Effector memory CD4-positive, alpha-beta T cell (primary cell): Measurements from ENCODE around the gene PDZRN3.

ENCODE experiments used
- DNase-seq, 3 donors: peaks; one replicate each; pipeline ENCODE4 v3.0.0-alpha.2; 2020
- H3K27ac ChIP-seq: 2 replicates; pipeline ENCODE4 v1.7.0; 2013; ENCODE audit warnings: mild to moderate bottlenecking, low read length, moderate library complexity; ENCODE audit not compliant: insufficient read depth, poor library complexity, severe bottlenecking
- H3K27me3 ChIP-seq: replicated peaks from 2 replicates; pipeline ENCODE4 v1.7.0; 2013; ENCODE audit warnings: mild to moderate bottlenecking, low read length; ENCODE audit not compliant: insufficient read depth, control insufficient read depth, poor library complexity, severe bottlenecking
- H3K36me3 ChIP-seq: 2 replicates; pipeline ENCODE4 v1.7.0; 2013; ENCODE audit warnings: mild to moderate bottlenecking, low read length, moderate library complexity; ENCODE audit not compliant: control insufficient read depth, insufficient read depth
- H3K4me1 ChIP-seq: 2 replicates; pipeline ENCODE4 v1.7.0; 2013; ENCODE audit warnings: low read length, mild to moderate bottlenecking; ENCODE audit not compliant: control insufficient read depth, insufficient read depth, poor library complexity, severe bottlenecking
- H3K4me3 ChIP-seq: 2 replicates; pipeline ENCODE4 v1.7.0; 2013; ENCODE audit warnings: low read length, low read depth, mild to moderate bottlenecking; ENCODE audit not compliant: insufficient read depth, poor library complexity, severe bottlenecking
- H3K9me3 ChIP-seq: 2 replicates; pipeline ENCODE4 v1.7.0; 2013; ENCODE audit warnings: mild to moderate bottlenecking, low read length, moderate library complexity; ENCODE audit not compliant: control insufficient read depth

The PDZRN3 gene

DNA sequence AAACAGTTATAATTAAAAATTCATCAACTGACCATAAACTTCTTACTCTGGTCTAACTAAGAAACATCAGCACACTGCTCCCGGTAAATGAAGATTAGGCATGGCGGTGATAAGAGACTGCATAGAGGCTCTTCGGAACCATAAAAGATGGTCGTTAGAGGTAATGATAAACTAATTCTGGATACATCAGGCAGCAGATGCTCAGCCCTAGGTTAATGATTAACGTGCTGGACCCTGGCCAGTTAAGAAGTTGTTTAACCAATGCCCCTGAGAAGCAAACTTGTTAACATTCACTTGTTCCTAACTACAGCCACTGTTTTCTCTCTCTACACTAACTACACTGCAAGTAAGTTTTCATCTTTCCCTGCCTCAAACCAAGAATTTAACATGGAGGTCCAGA, 111.5 kb downstream of the PDZRN3 start:
- Histone ChIP-seq H3K36me3 (no peaks in the 10 kb centered on the region), H3K9me3 (no peaks in the 10 kb centered on the region), H3K27me3 (no peaks in the 10 kb centered on the region), H3K27ac (no peak overlapping the region), H3K4me3 (no peak overlapping the region), H3K4me1 (no peaks in the 10 kb centered on the region)
- no peak for DNase-seq

DNA sequence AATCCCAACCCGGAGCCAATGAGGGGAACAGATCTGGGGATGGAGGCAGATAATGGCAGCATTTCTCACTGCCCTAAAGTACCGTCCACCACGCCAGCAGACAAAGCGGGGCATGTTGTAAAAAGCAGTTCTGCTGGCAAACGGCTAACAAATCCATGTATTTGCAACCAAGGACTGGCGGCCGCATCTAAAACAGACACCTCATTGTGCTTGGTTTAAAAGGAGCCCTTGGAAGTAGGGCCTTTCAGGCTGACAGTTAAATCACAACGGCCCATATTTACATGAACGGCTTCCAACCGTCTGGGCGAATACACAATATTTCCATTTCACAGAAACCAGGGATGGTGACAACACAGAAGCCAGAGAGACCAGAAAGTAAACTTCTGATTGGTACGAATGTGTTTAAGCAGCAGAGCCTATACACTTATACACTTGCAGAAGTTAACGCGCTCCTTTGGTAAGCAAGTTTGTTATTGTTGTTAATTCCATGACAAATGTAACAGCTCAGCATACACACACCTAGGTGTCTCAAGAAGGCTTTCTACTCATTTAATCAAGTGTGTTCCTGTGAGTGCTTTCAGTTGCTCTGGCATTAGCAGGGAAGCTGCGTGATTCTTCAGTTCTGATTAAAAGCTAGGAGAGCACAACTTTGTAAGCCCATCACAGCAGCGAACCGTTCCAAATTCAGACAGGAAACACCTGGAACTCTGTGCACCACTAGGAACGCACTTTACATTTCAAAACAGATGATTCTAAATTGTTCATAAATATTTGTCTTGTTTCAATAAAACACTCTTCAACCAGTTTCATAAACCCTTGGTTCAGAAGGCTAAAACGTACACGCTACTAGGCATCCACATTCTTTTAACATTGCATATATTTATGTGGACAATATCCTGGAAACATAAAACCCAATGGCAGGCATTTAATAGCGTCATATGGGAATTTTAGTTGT, 112.9 kb downstream of the PDZRN3 start:
- Histone ChIP-seq H3K27ac (no peak overlapping the region), H3K9me3 (no peaks in the 10 kb centered on the region), H3K27me3 (no peaks in the 10 kb centered on the region), H3K4me1 (no peaks in the 10 kb centered on the region), H3K36me3 (no peaks in the 10 kb centered on the region), H3K4me3 (no peak overlapping the region)
- no peak for DNase-seq

DNA sequence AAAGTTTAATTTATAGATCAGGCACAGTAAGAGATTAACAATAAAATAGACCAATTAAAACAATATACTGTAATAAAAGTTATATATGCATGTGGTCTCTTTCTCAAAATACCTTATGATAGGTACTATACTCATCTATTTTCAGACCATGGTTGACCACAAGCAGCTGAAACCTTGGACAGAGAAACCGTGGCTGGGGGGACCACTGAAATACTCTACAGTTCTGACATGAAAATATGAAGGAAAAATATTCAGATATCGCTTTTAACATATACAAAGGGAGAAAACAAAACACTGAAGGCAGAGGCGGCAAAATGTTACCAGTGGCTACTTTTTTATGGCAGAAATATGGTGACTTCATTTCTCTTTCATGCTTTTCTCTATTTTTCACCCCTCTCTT, 114.0 kb downstream of the PDZRN3 start:
- Histone ChIP-seq H3K4me1 (no peaks in the 10 kb centered on the region), H3K4me3 (no peak overlapping the region), H3K27ac (no peak overlapping the region), H3K36me3 (no peaks in the 10 kb centered on the region), H3K9me3 (no peaks in the 10 kb centered on the region), H3K27me3 (no peaks in the 10 kb centered on the region)
- no peak for DNase-seq

DNA sequence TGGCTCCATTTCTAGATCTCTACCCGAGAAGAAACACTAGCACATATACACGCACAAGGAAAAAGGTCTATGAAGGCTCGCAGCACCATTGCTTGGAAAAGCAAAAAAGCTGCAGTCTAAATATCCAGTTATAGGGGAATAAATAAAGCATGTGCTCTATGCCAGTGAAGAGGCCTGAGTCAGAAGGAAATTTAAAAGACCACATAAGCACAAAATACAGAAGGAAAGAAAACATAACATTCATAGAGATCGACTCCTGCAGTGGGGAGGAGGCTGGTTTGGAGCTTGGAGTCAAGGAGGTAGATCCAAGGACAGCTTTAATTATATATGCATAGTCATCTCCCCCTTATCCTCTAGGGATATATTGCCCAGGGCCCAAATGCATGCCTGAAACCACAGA, 114.4 kb downstream of the PDZRN3 start:
- Histone ChIP-seq H3K4me3 (no peak overlapping the region), H3K27ac (no peak overlapping the region), H3K36me3 (no peaks in the 10 kb centered on the region), H3K4me1 (no peaks in the 10 kb centered on the region), H3K9me3 (no peaks in the 10 kb centered on the region), H3K27me3 (no peaks in the 10 kb centered on the region)
- DNase-seq, result no peak

DNA sequence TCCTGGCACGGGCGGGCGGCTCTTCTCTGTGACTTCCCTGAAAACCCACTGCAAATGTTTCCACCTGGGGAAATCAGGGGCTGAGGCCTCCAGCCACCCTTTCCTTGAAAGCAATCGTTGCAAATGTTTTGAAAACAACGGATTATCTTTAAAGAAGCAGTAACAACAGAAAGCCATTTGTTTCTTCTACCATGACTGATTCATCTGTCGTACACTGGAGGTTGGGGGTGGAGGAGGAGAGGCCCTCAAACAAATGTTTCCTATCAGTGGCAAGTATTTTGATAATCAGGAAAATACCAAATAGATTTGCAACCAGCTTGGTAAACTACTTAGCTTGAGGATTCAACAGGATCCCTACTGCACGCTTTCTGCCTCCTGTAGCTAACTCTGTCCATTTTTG, 114.9 kb downstream of the PDZRN3 start:
- no peak overlapping the region for H3K27ac ChIP-seq
- no peak overlapping the region for H3K4me3 ChIP-seq
- H3K36me3 ChIP-seq, result no peaks in the 10 kb centered on the region
- DNase-seq, result no peak
- no peaks in the 10 kb centered on the region for H3K27me3 ChIP-seq
- no peaks in the 10 kb centered on the region for H3K4me1 ChIP-seq
- no peaks in the 10 kb centered on the region for H3K9me3 ChIP-seq

- DNase-seq, result no peak
- H3K36me3 ChIP-seq, result no peaks in the 10 kb centered on the region
- no peaks in the 10 kb centered on the region for H3K27me3 ChIP-seq
- no peaks in the 10 kb centered on the region for H3K4me1 ChIP-seq
- H3K9me3 ChIP-seq, result no peaks in the 10 kb centered on the region
- no peak overlapping the region for H3K27ac ChIP-seq
- no peak overlapping the region for H3K4me3 ChIP-seq
These were observed 115.7 kb downstream of the PDZRN3 start for GRCh38 chr3:73509066-73509465.

DNA sequence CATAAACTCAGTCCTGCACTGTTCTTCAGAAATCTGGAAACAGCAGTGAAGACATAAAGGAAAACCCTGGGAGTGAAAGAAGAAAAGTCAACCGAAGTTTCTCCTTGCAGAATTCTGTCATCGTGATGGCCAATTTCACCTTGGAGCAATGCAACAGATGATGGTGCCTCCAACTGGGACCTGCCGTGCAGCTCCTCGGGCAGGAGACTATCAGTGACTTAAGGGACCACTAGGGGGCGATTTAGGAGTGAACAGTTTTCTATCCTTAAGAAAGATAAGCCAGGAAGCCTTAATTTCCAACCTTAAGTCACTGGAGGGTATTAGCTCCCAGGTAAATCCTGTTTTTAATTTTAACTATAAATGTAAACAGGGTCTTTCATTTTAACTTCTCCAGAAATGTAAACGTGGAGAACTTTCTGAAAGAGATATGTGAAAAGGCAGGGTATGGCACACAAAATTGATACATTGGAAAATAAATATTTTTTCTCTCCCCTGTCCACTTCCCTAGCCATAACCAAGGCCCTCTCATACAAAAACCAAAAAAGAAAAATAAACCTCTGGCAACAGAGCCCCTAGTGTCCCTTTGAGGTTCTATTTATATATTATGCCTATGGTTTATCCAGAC, 116.3 kb downstream of the PDZRN3 start:
- no peaks in the 10 kb centered on the region for H3K4me1 ChIP-seq

DNA sequence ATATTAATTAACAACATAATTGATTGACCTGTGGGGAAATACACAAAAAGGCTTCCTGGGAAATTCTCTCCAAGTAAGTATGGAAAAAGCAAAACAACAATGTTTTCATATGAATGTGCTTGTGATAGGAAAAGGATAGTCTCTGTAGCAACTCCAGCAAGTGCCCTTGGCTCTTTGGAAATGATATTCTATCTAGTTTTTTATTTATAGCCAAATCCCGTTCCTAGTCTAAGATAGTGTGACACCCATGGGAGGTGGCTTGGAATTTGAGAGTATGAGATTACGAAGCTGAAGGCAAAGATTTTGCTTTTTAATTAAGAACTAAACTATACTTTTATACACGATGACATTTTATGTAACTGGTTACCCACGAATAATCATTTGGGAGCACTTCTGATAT, 119.9 kb downstream of the PDZRN3 start:
- Histone ChIP-seq H3K27me3 (no peaks in the 10 kb centered on the region), H3K4me1 (no peaks in the 10 kb centered on the region), H3K36me3 (no peaks in the 10 kb centered on the region), H3K4me3 (no peak overlapping the region), H3K27ac (no peak overlapping the region), H3K9me3 (no peaks in the 10 kb centered on the region)
- no peak for DNase-seq

More for the DNA sequence above, 116.3 kb downstream of the PDZRN3 start:
- H3K4me3 ChIP-seq, result no peak overlapping the region
- no peaks in the 10 kb centered on the region for H3K36me3 ChIP-seq
- no peaks in the 10 kb centered on the region for H3K9me3 ChIP-seq
- no peaks in the 10 kb centered on the region for H3K27me3 ChIP-seq
- DNase-seq, result no peak
- H3K27ac ChIP-seq, result no peak overlapping the region

GRCh38 chr3:73504239-73504638, 120.5 kb downstream of the PDZRN3 start:
- no peaks in the 10 kb centered on the region for H3K27me3 ChIP-seq
- H3K36me3 ChIP-seq, result no peaks in the 10 kb centered on the region
- no peak overlapping the region for H3K27ac ChIP-seq
- no peaks in the 10 kb centered on the region for H3K9me3 ChIP-seq
- H3K4me1 ChIP-seq, result no peaks in the 10 kb centered on the region
- no peak for DNase-seq
- no peak overlapping the region for H3K4me3 ChIP-seq

GRCh38 chr3:73503781-73504180, 121.0 kb downstream of the PDZRN3 start:
- no peak overlapping the region for H3K4me3 ChIP-seq
- DNase-seq, result no peak
- H3K36me3 ChIP-seq, result no peaks in the 10 kb centered on the region
- no peaks in the 10 kb centered on the region for H3K9me3 ChIP-seq
- H3K27ac ChIP-seq, result no peak overlapping the region
- no peaks in the 10 kb centered on the region for H3K27me3 ChIP-seq
- no peaks in the 10 kb centered on the region for H3K4me1 ChIP-seq
